HEK293 (cell line): ENCODE data around the gene CDK16.
A peak's percentile ranks its signal among the peaks of the same experiment; 100 is the strongest.

Experiments
- CTCF ChIA-PET: fragments of 350-600 bp; formaldehyde crosslinking; extraction: SDS; loops from one replicate; lab custom pipeline; 2021; ENCODE audit warnings: antibody characterized with exemption; lab: Yijun Ruan, JAX
- POLR2A ChIA-PET: fragments of 300-600 bp; formaldehyde crosslinking; extraction: SDS; loops from one replicate; lab custom pipeline; 2020; ENCODE audit warnings: antibody characterized with exemption, inconsistent platforms; lab: Yijun Ruan, JAX
- H3K27ac ChIP-seq: fragments of 200-500 bp; sonication (Bioruptor generic); 2 replicates; pipeline ENCODE4 v1.5.1; 2014; ENCODE audit warnings: low read depth, low read length, control low read depth, inconsistent platforms; ENCODE audit errors: extremely low read depth
- H3K36me3 ChIP-seq, 2 experiments: fragments of 200-500 bp in 1 of 2; sonication (Bioruptor generic) in 1 of 2; 1 replicate in 1 of 2; 2 replicates in 1 of 2; pipeline ENCODE4 v1.5.1; 2014 to 2017; ENCODE audit warnings: inconsistent platforms in 2 of 2, low read length in 2 of 2; ENCODE audit not compliant: control insufficient read depth in 2 of 2, insufficient read depth in 1 of 2
- H3K4me1 ChIP-seq: fragments of 200-500 bp; sonication (Bioruptor generic); 2 replicates; pipeline ENCODE4 v1.5.1; 2014; ENCODE audit warnings: mild to moderate bottlenecking, low read length, inconsistent platforms; ENCODE audit not compliant: control insufficient read depth, insufficient read depth
- H3K4me3 ChIP-seq: 2 replicates; pipeline ENCODE4 v1.5.1; 2011; ENCODE audit warnings: low read depth, mild to moderate bottlenecking, control low read depth, low read length, moderate library complexity
- H3K9me3 ChIP-seq: fragments of 200-500 bp; sonication (Bioruptor generic); 2 replicates; pipeline ENCODE4 v1.5.1; 2014; ENCODE audit warnings: low read depth, low read length, inconsistent platforms; ENCODE audit not compliant: control insufficient read depth, insufficient read depth
- FEZF1 ChIP-seq: fragments of 450-650 bp; formaldehyde crosslinking; IDR thresholded peaks from 2 replicates; pipeline ENCODE4 v1.5.1; 2016; ENCODE audit warnings: missing biosample characterization, missing genetic modification characterization
- MZF1 ChIP-seq: fragments of 450-650 bp; formaldehyde crosslinking; IDR thresholded peaks from 2 replicates; pipeline ENCODE4 v1.5.1; 2017; ENCODE audit warnings: missing biosample characterization, missing genetic modification characterization, borderline replicate concordance
- ZNF239 ChIP-seq: fragments of 450-650 bp; formaldehyde crosslinking; IDR thresholded peaks from 2 replicates; pipeline ENCODE4 v1.5.1; 2016; ENCODE audit warnings: missing biosample characterization, missing genetic modification characterization
- ZNF544 ChIP-seq: fragments of 450-650 bp; formaldehyde crosslinking; IDR thresholded peaks from 2 replicates; pipeline ENCODE4 v1.5.0; 2017; ENCODE audit warnings: missing biosample characterization, missing genetic modification characterization
- ZNF560 ChIP-seq: fragments of 450-650 bp; formaldehyde crosslinking; IDR thresholded peaks from 2 replicates; pipeline ENCODE4 v1.5.1; 2017; ENCODE audit warnings: missing biosample characterization, missing genetic modification characterization, borderline replicate concordance
- ZNF658 ChIP-seq: fragments of 450-650 bp; formaldehyde crosslinking; IDR thresholded peaks from 2 replicates; pipeline ENCODE4; 2016; ENCODE audit warnings: missing biosample characterization, missing genetic modification characterization
- ZNF768 ChIP-seq: fragments of 450-650 bp; formaldehyde crosslinking; IDR thresholded peaks from 2 replicates; pipeline ENCODE4 v1.5.1; 2018; ENCODE audit warnings: missing biosample characterization, mild to moderate bottlenecking, missing genetic modification characterization
- ZSCAN30 ChIP-seq: fragments of 450-650 bp; IDR thresholded peaks from 2 replicates; pipeline ENCODE4 v1.5.1; 2018; ENCODE audit warnings: missing biosample characterization, mild to moderate bottlenecking, missing genetic modification characterization, moderate library complexity
- ZXDB ChIP-seq: fragments of 450-650 bp; formaldehyde crosslinking; IDR thresholded peaks from 2 replicates; pipeline ENCODE4 v1.5.1; 2016; ENCODE audit warnings: missing biosample characterization, missing genetic modification characterization
- TF ChIP-seq, protein P1 (sequence below): fragments of 450-650 bp; formaldehyde crosslinking; IDR thresholded peaks from 2 replicates; pipeline ENCODE4 v1.5.1; 2016; ENCODE audit warnings: missing biosample characterization, missing genetic modification characterization
- TF ChIP-seq, protein P2 (sequence below): fragments of 450-650 bp; formaldehyde crosslinking; conservative IDR thresholded peaks from 2 replicates; pipeline ENCODE4 v1.5.1; 2016; ENCODE audit warnings: low read depth, missing biosample characterization, missing genetic modification characterization
- TF ChIP-seq, protein P3 (sequence below): fragments of 450-650 bp; formaldehyde crosslinking; IDR thresholded peaks from 2 replicates; pipeline ENCODE4 v1.5.1; 2017; ENCODE audit warnings: missing biosample characterization, missing genetic modification characterization
- TF ChIP-seq, protein P4 (sequence below): fragments of 450-650 bp; formaldehyde crosslinking; IDR thresholded peaks from 2 replicates; pipeline ENCODE4 v1.5.1; 2016; ENCODE audit warnings: missing biosample characterization, missing genetic modification characterization

The CDK16 gene

DNA sequence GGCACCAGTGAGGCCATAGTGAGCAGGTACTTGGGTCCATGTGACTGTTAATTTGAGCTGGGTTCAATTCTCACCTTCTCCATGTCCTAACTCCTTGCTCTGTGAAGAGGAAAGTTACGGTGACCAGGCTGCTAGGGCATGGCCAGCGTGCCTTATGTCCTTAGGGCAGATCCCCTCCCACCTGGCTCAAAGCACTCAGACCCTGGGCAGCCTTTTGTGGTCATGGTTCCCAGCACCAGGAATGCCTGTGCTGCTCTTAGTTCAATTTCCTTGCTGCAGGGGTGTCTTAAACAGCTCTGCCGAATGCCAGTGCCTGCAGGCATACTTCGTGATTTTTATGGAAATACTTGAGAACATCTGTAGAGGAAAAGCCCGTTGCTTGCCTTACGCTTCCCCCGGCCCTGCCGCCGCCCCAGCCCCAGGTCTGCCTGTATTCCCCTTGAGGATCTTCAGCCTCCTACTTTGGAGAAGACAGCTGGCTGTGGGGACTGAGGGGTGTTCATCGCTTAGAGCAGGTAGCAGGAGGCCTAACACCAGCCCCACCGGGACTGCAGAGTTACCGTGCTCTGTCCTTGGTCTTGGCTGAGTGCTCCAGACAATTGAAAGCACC, 3.1 kb upstream of the CDK16 start:
- Histone ChIP-seq H3K36me3 (peaks cover 56 to 75% of the 10 kb centered on the region in 2 experiments), H3K9me3 (no peaks in the 10 kb centered on the region), H3K27ac (no peak overlapping the region), H3K4me3 (no peak overlapping the region), H3K4me1 (peaks cover 8% of the 10 kb centered on the region; the same call in 1 of the 2 replicates)
- TF ChIP-seq MZF1 (tag by site-specific recombination) (no peak), ZSCAN30 (tag by site-specific recombination) (no peak), ZNF768 (tag by site-specific recombination) (no peak), ZNF239 (tag by site-specific recombination) (no peak), ZNF560 (no peak), ZNF658 (tag by site-specific recombination) (no peak), FEZF1 (tag by site-specific recombination) (no peak)
- TF ChIP-seq, protein P1, sequence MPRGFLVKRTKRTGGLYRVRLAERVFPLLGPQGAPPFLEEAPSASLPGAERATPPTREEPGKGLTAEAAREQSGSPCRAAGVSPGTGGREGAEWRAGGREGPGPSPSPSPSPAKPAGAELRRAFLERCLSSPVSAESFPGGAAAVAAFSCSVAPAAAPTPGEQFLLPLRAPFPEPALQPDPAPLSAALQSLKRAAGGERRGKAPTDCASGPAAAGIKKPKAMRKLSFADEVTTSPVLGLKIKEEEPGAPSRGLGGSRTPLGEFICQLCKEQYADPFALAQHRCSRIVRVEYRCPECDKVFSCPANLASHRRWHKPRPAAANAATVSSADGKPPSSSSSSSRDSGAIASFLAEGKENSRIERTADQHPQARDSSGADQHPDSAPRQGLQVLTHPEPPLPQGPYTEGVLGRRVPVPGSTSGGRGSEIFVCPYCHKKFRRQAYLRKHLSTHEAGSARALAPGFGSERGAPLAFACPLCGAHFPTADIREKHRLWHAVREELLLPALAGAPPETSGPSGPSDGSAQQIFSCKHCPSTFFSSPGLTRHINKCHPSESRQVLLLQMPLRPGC (tag by site-specific recombination) = no peak
- TF ChIP-seq, protein P2, sequence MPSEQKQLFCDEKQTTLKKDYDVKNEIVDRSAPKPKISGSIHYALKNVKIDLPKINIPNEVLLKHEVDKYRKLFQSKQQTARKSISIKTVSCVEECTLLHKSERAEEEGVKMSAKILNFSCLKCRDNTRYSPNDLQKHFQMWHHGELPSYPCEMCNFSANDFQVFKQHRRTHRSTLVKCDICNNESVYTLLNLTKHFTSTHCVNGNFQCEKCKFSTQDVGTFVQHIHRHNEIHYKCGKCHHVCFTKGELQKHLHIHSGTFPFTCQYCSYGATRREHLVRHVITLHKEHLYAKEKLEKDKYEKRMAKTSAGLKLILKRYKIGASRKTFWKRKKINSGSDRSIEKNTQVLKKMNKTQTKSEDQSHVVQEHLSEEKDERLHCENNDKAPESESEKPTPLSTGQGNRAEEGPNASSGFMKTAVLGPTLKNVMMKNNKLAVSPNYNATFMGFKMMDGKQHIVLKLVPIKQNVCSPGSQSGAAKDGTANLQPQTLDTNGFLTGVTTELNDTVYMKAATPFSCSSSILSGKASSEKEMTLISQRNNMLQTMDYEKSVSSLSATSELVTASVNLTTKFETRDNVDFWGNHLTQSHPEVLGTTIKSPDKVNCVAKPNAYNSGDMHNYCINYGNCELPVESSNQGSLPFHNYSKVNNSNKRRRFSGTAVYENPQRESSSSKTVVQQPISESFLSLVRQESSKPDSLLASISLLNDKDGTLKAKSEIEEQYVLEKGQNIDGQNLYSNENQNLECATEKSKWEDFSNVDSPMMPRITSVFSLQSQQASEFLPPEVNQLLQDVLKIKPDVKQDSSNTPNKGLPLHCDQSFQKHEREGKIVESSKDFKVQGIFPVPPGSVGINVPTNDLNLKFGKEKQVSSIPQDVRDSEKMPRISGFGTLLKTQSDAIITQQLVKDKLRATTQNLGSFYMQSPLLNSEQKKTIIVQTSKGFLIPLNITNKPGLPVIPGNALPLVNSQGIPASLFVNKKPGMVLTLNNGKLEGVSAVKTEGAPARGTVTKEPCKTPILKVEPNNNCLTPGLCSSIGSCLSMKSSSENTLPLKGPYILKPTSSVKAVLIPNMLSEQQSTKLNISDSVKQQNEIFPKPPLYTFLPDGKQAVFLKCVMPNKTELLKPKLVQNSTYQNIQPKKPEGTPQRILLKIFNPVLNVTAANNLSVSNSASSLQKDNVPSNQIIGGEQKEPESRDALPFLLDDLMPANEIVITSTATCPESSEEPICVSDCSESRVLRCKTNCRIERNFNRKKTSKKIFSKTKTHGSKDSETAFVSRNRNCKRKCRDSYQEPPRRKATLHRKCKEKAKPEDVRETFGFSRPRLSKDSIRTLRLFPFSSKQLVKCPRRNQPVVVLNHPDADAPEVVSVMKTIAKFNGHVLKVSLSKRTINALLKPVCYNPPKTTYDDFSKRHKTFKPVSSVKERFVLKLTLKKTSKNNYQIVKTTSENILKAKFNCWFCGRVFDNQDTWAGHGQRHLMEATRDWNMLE (tag by site-specific recombination) = no peak
- TF ChIP-seq, protein P3, sequence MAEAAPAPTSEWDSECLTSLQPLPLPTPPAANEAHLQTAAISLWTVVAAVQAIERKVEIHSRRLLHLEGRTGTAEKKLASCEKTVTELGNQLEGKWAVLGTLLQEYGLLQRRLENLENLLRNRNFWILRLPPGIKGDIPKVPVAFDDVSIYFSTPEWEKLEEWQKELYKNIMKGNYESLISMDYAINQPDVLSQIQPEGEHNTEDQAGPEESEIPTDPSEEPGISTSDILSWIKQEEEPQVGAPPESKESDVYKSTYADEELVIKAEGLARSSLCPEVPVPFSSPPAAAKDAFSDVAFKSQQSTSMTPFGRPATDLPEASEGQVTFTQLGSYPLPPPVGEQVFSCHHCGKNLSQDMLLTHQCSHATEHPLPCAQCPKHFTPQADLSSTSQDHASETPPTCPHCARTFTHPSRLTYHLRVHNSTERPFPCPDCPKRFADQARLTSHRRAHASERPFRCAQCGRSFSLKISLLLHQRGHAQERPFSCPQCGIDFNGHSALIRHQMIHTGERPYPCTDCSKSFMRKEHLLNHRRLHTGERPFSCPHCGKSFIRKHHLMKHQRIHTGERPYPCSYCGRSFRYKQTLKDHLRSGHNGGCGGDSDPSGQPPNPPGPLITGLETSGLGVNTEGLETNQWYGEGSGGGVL (tag by site-specific recombination) = no peak
- POLR2A ChIA-PET = interaction anchor here (2.3 kb wide), 1 partner anchor 18 kb away, joined by 6 read pairs; the partner anchor contains the start of gene USP11
- CTCF ChIA-PET = interaction anchor here (0.7 kb wide), 1 partner anchor 97 kb away, joined by 4 read pairs; no protein-coding TSS in a partner anchor

DNA sequence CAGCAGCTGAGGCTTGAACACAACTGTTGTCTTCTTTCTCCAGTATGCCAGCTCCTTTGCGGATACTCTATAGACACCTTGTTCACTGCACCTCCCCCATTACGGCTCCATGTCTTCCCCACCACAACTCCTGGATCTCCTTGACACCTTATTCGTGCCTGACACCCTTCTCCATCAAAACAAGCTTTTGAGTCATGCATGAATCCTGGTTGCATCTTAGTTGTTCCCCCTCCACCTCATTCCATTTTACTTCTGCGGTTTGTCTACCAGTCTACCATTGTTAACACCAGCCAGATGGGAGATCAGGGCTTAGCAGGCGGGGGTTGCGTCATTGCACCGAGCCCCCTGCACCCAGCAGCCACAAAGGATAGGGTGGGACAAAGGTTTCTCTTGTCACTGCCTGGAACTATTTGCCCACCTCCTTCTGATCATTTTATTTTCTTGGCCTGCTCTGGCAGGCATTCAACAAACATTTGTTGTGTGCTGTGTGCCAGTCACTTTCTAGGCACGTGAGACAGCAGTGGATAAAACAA, 2.0 kb upstream of the CDK16 start:
- CTCF ChIA-PET = interaction anchor here (0.6 kb wide), 1 partner anchor 1323 kb away, joined by 4 read pairs; the partner anchor contains the start of gene TBC1D25
- Histone ChIP-seq H3K36me3 (peaks cover 50 to 75% of the 10 kb centered on the region in 2 experiments), H3K27ac (0 out of 2 replicates have a peak overlapping the region, but pooled peaks have one; percentile 63)

More for the DNA sequence above, 2.0 kb upstream of the CDK16 start:
- Histone ChIP-seq H3K4me1 (peaks cover 11% of the 10 kb centered on the region; the same call in 1 of the 2 replicates), H3K4me3 (no peak overlapping the region), H3K9me3 (no peaks in the 10 kb centered on the region)
- TF ChIP-seq ZNF544 = no peak
- no peak for TF ChIP-seq ZXDB (tag by site-specific recombination)
- TF ChIP-seq, protein P4, sequence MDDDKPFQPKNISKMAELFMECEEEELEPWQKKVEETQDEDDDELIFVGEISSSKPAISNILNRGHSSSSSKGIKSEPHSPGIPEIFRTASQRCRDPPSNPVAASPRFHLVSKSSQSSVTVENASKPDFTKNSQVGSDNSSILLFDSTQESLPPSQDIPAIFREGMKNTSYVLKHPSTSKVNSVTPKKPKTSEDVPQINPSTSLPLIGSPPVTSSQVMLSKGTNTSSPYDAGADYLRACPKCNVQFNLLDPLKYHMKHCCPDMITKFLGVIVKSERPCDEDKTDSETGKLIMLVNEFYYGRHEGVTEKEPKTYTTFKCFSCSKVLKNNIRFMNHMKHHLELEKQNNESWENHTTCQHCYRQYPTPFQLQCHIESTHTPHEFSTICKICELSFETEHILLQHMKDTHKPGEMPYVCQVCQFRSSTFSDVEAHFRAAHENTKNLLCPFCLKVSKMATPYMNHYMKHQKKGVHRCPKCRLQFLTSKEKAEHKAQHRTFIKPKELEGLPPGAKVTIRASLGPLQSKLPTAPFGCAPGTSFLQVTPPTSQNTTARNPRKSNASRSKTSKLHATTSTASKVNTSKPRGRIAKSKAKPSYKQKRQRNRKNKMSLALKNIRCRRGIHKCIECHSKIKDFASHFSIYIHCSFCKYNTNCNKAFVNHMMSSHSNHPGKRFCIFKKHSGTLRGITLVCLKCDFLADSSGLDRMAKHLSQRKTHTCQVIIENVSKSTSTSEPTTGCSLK (tag by site-specific recombination) = no peak
- POLR2A ChIA-PET = interaction anchor here (1.1 to 2.3 kb wide), 2 partner anchors 15 to 17 kb away, joined by 3 to 6 read pairs; partner anchors contain the start of gene USP11
